HG02678 (cell line): ENCODE data around the gene MARK1.
A peak's percentile ranks its signal among the peaks of the same experiment; 100 is the strongest.

Experiments
- ATAC-seq: cut with Tn5 transposase; IDR thresholded peaks from one replicate; pipeline ENCODE4 v1.9.1; 2021; ENCODE audit warnings: mild to moderate bottlenecking, moderate library complexity; ENCODE audit not compliant: unreplicated experiment

The MARK1 gene

GRCh38 chr1:220528679-220529501 is 954 bp downstream of the MARK1 start:
- ATAC-seq, result peak; percentile 13

DNA sequence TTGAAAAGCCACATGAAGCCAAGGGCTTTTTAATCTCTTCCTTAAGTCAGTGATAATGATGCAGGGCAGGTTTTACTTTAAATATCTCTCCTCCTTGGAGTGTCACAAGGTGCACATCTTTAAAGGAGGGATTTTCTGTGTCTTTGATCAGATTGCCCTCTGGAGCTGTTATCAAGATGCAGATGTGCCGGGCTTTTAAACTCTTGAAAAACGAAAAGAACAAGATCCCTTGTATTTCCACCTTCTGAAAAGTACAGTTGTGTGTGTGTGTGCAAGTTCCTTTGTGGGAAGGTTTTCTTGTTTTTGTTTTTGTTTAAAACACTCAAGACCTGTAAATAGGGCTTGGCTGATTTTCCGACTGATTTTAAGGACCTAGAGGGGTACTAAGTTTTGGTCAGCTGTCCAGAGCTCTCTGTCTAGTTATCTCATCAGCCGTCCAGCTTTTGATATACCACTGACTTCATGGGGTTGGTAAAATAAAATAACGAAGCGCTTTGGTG is 1.6 kb downstream of the MARK1 start:
- ATAC-seq, result no peak

GRCh38 chr1:220533504-220534109 is 5.7 kb downstream of the MARK1 start:
- ATAC-seq, result no peak

GRCh38 chr1:220544901-220545303 is 17.0 kb downstream of the MARK1 start:
- ATAC-seq, result no peak

DNA sequence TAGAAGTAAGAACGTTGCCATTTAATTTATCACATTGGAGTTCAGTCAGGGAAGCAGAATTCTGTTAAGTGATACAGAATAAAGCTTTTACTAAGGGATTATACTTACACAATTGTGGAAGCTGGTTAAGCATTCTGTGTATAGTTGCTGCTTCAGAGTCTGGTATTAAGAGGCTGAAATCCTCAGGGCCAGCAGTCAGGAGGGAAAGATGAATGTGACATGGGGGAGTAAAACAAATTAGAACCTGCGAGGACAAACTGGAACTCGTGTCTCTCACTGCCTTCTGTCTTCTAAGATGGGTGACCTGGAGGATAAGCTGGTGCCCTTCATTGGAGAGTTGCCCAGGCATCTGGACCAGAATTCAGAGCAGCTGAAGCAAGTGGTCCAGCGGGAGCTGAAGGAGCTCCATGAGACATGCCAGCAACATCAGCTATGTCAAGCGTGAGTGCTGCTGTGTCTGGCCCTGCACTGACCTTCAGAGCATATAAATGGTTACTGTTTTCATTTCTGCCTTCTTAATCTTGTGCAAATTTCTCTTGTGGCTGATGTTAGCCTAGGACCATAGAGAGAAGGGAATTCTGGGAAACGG is 23.0 kb downstream of the MARK1 start:
- no peak for ATAC-seq

DNA sequence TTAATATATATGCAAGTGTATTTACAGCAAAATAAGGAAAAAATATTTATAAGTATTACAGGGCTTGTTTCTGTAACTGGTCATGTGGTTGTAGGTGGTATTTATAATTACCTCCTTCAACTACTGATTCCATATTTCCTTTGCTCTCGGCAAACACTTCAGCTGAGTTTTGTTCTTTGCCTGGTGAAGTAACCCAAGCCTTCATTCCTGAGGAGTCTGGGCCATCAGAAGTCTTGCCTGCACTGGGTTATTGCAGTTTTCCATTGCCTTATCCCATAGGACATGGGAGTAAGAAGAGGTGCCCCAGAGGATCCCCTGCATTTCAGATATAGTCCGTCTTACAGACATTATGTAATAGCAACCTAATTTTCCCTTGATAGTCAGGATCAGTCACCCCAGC is 23.8 kb downstream of the MARK1 start:
- ATAC-seq, result no peak

- ATAC-seq, result no peak
Measured at GRCh38 chr1:220552672-220553260, 24.8 kb downstream of the MARK1 start.

DNA sequence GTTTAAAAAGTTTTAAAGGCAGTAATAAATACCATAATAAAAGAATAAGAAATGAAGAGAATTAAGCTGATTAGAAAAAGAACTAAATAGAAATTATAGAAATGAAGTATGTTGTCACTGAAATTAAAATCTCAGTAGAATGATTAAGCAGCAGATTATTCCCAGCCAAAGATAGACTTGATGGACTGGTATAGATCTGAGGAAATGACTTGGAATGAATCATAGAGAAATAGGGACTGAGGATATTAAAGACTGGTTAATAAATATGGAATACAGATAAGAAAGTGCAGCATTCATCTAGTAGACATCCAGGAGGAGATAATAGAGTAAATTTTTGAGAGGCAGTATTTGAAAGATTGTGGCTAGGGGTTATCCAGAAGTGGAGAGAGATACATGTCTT is 28.7 kb downstream of the MARK1 start:
- ATAC-seq, result no peak

DNA sequence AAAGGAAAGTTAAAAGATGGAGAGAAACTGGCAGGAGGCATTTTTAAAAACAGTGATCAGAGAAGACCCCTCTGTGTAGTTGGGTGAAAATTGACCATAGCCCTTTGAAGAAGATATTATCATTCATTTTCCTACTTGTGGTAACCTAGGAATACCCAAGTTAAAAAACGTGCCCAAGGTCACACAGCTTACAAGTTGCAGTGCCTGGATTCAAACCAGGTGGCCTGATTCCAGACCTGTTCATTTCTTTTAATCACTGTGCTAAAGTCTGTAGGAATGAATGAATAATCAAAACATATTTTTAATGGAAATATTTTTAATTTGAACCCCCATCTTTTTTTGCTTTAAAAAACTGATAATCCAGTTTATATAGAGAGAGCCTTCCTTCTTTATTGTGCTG is 35.6 kb downstream of the MARK1 start:
- no peak for ATAC-seq

GRCh38 chr1:220564216-220564615 is 36.3 kb downstream of the MARK1 start:
- no peak for ATAC-seq

DNA sequence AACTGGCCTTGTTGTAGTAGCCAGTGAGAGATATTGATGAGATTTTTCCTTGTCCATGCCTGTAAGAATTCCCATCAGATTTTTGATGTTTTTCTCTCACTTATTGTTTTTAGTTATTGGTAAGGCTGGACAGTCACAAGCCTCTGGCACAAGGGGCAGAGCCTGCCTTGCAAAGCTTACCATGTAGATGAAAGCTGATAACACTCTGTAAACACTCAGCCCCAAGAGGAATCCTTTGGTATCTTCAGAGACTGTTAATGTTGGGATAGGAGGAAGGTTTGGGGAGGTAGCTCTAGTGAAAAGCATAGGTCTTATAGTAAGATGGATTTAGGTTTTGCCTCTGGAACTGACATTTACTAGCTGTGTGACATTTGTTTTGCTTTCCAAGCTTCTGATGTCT is 37.7 kb downstream of the MARK1 start:
- ATAC-seq, result no peak

- ATAC-seq, result no peak
Measured at GRCh38 chr1:220566869-220567268, 38.9 kb downstream of the MARK1 start.

GRCh38 chr1:220572416-220572815 is 44.5 kb downstream of the MARK1 start:
- no peak for ATAC-seq

GRCh38 chr1:220573836-220574235 is 45.9 kb downstream of the MARK1 start:
- no peak for ATAC-seq

- no peak for ATAC-seq
Measured at GRCh38 chr1:220575718-220576497, 48.0 kb downstream of the MARK1 start.

GRCh38 chr1:220577926-220578325 is 50.0 kb downstream of the MARK1 start:
- ATAC-seq, result no peak

DNA sequence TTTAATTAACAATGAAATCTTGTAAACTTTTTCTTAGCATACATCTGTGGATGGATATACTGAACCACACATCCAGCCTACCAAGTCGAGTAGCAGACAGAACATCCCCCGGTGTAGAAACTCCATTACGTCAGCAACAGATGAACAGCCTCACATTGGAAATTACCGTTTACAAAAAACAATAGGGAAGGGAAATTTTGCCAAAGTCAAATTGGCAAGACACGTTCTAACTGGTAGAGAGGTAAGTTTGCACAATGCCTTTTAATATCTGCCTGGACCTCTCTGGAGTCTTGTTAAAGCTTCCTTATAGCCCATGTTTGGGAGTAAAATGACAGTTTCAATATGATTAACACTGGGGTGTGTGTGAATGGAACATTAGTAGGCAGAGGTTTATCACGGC is 51.4 kb downstream of the MARK1 start:
- ATAC-seq, result no peak

DNA sequence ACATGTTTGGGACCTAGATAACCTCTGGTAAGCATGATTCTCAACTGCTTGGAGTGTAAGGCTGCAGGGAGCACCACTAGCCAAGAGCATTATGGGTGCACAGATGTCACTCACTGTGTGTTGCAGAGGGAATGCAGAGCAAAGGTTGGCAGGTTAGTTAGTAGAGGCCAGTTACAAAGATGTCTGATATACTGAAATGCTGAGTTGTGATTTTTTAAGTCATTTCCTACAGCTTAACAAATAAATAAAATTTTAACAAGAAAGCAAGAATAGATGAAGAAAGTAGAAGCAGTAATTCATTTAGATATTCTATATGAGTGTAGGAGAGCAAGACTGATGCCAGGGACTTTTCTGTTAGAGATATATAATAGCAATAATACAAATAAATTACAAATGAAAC is 64.8 kb downstream of the MARK1 start:
- ATAC-seq, result no peak

- ATAC-seq, result no peak
Measured at GRCh38 chr1:220594356-220594755, 66.4 kb downstream of the MARK1 start.

DNA sequence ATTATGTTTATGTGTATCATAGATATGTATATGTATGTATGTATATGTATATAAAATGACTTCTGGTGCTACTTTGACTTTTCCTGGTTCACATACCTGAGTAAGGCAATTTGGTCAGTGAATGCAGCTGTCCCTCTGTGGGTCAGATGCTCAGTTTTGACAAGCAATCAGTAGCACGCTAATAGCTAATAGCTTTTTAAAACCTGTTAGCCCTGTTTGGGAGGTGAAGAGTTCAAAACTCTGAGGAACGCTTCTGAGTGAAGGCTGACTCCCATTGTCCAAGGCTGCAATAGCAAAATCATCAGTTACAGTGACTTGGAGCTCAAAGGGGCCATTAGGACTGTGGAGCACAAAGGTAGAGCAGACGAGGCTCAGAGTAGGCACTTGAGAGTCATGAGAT is 67.2 kb downstream of the MARK1 start:
- no peak for ATAC-seq

DNA sequence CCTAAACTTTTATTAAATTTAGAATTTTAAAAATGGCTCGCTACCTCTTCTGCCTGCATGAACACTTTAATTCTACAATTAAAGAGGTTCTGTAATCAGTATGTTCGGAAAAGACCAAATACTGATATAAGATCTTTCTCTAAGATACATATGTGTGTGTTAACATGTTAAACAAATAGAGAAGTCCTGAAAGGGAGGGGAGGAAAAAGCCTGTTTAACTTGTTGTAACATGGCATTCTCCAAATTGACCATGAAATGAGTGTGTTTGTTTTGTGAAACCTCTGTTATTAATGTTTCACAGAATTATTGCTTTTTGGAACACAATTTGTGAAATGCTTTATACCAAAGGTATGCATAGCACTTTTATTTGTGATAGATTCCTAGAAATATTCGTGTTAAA is 77.0 kb downstream of the MARK1 start:
- ATAC-seq, result no peak
